ENCODE data around the gene CDC14B.
"Not testable (repeated sequence)": the region's sequence is repeated elsewhere in the genome, so short reads cannot be mapped to it uniquely, and the experiment has no call there.

The CDC14B gene

DNA sequence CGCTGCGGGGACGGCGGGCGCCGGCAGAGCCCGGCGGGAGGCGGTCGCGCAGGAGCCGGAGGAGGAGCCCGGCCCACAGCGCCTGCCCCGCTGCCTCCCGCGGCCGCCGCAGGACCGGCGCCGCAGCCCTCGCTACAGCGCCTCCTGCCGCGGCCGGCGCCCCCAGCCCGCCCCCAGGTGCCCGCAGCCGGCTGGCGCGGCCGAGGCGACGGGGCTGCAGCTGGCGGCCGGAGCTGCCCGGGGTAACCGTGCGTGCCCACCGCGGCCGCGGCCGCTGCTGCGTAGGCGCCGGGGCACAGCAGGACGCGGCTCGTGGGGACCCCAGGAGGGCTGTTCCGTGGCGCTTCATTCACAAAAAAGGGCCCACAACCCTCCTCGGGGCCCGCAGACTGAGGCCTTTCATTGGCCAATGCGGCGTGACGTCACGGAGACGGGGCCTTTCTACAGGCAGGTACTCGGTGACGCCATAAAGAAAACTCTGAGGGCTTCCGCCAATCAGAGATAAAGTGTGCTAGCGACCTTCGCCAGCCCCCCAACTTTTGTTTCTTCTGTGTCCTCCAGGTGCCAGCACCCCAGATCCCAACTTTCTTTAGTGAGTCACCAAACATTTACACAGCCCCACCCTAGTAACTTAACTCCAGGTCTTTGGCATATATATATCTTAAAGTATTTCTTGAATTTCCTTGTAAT lies at the start of gene CDC14B:
TSS of gene CDC14B (minus strand) at position 353 of the 690 bp plus-strand sequence. CDS start 465 bp downstream, outside the sequence.
- DNase-seq, result peak; percentile 79

DNA sequence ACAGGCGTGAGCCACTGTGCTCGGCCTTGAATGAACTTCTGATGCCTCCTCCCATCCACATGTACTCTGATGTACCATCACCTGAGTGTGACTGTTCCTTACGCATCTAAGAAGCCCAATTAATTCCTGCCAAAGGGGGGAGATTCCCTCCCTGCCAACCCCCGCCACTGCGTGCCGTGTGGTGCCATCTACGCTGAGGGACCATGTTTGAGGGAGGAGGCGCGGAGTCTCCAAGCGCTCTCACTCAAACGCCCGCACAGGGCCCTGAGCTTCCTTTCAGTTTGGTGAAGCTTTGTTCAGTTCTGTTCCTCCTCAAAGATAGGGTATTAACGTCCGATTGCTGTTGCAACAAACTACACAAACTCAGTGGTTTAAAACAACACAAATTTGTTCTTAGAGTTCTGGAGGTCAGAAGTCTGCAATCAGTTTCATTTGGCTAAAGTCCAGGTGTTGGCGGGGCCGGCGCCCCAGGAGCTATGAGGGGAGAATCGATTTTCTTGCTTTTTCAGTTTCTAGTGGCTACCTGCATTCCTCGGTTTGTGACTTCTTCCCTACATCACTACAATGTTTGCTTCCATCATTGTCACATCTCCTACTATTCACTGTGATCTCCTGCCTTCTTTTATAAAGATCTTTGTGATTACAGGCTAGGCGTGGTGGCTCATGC lies 49.4 kb upstream of the CDC14B start:
- DNase-seq, result no peak

DNA sequence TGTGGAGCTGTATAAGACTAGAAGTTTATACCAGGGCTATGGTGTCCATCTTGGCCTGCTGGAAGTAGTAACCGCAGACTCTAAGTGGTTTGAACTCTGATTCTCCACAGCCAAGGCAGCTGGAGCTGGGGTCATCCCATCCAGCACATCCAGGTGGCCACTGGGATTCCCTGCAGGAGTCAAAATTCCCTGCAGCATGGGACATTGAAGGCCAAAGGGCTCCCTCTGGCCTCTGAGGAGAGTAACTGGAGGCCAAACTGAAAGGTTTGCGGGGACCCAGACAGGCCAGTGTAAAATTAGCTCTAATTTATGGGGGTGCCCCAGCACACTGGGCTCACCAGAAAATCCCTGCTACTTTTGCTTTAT lies 47.7 kb upstream of the CDC14B start:
- no peak for DNase-seq

DNA sequence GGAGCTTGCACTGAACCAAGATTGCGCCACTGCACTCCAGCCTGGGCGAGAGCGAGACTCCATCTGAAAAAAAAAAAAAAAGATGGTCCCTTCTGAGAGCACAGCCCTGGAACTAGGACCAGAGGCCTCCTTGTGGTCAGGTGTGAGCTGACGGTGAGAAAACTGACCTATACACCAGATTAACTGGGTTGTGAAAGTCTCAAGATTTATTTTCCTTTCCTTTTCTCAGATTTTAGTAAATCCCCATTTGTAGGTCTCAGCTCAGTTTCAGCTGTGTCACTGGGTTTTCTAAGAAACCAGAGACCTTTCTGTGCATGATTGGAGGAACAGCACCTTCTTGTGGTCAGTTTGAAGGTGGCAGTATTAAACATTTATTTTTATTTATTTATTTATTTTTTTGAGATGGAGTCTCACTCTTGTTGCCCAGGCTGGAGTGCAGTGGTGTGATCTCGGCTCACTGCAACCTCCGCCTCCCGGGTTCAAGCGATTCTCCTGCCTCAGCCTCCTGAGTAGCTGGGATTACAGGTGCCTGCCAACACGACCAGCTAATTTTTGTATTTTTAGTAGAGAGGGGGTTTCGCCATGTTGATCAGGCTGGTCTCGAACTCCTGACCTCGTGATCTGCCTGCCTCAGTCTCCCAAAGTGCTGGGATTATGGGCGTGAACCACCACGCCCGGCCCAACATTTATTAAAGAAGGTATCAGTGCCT lies 47.2 kb upstream of the CDC14B start:
- DNase-seq, result peak; percentile 21

DNA sequence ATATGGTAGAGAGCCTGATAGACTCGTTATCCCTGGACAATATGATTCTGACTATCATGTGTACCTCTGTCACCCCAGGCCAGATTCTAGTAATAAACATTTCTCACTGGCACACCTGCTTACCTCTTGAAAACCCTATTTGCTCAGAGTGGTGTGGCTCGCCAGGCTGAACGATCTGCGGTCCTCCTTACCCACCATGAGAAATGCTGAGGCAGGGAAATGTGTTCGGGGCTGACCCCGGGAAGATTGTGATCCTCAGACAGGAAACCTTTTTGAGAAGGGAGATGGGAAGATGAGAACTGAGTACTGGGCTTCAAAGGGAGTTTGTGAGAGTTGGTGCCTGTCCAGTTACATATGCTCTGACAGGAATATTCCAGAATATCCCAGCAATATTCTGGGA lies 46.1 kb upstream of the CDC14B start:
- DNase-seq, result no peak

DNA sequence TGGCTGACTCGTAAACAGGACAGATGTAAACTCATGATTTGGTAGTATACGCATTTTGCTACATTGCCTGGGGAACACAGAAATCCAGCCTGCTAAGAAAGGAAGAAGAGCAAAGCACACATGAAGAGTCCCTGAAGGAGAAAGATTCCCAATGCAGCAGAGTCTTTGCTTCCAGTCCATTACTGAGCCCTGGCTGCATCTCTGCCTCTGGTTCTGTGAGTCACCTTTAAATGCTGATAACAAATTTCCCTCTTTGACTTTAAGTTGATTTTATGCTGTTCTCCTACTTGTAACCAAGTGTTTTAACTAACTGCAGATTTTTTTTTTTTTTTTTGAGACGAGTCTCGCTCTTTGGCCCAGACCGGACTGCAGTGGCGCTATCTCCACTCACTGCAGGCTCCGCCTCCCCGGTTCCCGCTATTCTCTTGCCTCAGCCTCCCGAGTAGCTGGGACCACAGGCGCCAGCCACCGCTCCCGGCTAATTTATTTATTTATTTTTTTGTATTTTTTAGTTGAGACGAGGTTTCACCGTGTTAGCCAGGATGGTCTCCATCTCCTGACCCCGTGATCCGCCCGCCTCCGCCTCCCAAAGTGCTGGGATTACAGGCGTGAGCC lies 44.0 kb upstream of the CDC14B start:
- DNase-seq, result no peak

DNA sequence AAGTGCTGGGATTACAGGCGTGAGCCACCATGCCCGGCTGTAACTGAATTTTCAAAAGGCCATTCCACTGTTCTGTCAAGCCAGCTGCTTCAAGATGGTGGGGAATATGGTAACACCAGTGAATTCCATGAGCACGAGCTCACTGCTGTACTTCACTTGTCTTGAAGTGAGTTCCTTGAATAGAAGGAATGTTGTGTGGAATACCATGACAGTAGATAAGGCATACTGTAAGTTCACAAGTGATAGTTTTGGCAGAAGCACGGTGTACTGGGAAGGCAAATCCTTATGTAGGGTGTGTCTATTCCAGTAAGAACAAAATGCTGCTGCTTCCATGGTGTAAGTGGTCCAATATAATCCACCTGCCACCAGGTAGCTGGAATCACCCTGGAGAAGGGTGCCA lies 42.1 kb upstream of the CDC14B start:
- DNase-seq, result no peak

DNA sequence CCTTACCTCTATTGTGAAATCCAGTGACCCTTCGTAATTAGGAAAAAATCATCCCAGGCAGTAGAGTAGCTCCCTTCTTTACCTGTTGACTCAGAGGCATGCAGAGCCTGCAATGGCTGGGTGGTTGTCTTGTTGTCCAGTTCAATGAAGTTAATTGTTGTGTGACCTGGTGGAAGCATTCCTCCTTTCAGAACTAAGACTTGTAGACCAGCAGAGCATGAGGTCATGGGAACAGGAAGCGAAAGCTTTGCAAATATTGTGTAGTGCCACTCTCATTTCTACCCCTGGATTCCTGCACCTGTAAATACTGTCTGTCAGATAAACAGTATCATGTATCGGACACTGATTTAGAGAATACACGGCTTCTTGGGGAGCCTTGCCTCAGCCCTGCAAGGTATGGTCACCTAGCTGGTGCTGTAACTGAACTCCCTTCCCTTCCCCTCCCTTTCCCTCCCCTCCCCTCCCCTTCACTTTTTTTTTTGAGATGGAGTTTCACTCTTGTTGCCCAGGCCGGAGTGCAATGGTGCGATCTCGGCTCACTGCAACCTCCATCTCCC lies 41.1 kb upstream of the CDC14B start:
- no peak for DNase-seq

DNA sequence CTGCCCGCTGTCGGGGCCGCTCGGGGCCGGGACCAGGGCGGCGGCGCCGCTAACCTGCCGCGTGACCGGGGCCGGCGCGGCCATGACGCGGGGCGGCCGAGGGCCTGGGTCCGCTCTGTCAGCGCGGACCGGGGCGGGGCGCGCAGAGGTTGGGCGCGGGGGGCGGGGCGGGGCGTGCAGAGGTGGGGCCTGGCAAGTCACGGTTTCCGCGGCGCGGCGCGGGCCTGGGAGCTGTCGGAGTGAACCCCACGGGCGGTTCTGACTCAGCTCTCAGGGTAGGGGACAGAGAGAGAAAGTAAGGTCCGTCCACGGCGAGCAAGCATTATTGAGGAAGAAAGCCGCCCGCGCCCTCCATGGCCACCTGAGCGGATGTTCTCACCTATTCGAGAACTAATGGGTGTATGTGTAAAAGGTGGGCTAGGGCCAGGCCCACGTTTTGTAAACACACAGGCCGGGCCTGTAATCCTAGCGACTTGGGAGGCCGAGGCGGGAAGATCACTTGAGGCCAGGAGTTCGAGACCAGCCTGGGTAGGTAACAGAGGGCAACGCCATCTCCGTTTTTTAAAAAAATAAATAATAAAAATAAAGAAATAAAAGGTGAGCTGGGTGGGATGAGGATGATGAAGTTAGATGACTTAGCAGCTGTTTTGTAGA lies 35.7 kb upstream of the CDC14B start, which contains the start of gene PRXL2C:
TSS of gene PRXL2C (minus strand) at position 120 of the 654 bp plus-strand sequence. CDS start at position 84, 36 bp downstream.
- DNase-seq, result peak; percentile 59

DNA sequence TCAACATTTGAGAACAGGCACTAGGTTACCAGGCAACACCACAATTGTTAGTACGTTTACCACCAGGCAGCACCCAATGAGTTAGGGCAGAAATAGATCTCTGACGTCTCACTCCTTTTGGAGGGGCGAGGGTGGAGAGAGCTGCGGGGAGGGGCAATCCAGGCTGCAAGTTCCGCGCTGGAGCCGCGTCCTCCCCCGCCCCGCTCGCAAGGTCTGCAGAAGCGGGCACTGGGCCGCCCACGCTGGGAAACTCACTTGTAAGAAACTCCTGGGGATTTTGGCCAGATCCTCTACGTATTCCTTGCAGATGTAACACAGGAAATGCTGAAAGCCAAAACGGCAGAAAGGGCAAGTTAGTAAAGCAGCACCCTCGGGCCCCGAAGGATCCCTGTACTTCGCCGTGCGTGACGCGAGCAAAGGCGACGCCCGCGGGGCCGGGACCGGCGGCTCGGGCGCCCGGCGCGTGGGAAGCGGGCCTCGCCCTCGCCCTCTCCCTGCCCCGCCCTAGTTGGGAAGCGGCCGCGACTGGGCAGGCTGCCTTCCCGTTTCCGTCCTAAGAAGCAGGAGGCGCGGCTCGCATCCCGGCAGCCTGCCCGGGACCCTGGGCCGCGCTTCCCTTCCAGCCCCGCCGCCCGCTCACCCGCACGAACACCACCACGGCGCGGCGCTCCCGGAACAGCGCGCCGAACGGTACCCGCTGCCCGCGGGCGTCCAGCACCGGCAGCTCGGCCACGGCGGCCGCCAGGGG lies 35.0 kb upstream of the CDC14B start:
- peak; percentile 56 for DNase-seq

DNA sequence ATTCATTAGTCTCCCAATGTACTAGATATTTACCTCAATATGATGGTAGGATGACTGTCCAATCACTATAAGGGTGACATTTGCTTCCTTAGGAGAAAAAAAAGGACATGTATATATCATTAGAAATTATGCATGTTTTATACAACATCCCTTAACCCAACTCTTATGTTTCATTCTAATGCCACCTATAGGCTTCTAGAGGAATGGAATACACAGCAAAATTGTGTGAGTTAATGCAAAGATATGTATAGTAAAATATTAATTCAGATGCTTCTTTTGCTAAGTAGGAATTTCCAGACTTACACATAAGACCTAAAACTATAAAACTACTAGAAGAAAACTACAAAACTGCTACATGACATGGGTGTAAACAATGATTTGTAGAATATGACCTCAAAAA lies 32.0 kb upstream of the CDC14B start:
- DNase-seq, result no peak

DNA sequence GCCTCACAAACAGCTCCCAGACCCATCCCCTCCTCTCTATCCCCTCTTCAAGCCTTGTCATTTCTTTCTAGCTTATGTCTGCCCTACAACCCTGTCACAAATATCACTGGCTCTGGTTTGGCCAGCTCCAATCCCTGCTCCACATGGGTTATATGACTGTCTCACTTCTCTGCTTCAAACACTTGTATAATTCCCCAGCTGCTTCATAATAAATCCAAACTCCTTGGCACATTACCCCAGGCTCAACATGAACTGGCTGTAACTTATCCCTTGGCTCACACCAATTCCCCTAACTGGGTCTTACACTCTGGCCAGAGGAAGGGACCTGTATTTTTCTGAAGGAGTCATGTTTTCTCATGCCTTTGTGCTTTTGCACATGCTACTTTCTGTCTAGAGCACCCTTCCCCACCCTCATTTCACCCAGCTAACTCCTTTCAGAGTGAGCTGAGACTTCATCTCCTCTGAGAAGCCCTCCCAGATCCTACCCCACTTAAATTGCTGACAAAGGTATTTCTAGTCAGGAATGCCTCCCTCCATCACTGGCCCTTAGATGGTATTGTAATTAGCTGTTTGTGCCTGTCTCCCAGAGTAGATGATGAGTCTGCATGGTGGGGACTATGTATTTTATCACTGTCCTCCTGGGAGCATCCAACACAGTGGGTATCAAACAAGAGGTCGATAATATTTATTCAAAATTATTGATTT lies 30.1 kb upstream of the CDC14B start:
- no peak for DNase-seq

DNA sequence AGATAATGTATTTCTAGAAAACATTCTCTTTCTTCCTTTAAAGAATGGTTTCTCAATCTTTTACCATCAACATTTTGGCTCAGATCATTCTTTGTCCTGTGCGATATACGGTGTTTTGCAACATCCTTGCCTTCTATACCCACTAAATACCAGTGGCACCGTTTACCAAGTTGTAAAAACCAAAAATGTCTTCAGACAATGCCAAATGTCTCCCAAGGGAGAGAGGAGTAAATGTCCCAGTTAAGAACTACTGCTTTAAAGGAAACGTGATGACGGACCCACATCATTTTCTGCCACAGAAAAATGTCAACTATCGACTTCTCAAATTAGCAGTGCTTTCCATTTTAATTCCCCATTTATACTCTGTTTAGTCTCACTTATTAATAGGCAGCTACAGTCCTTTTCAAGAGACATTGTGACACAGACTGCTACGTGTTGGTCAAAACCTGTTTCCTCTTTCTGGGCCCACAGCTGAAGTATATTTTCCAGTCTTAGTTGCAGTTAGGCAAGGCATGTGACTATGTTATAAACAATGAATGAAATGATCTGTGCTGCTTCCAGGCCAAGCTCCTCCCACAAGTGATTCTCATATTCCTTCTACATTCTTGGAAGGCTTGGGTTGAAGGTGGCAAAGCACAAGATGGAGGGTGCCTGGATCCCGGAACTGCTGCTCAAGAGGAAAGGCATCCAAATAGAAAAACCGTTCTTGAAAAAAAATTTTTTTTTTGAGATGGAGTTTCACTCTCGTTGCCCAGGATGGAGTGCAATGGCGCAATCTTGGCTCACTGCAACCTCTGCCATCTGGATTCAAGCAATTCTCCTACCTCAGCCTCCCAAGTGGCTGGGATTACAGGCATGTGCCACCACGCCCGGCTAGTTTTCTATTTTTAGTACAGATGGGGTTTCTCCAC lies 26.7 kb upstream of the CDC14B start:
- no peak for DNase-seq

DNA sequence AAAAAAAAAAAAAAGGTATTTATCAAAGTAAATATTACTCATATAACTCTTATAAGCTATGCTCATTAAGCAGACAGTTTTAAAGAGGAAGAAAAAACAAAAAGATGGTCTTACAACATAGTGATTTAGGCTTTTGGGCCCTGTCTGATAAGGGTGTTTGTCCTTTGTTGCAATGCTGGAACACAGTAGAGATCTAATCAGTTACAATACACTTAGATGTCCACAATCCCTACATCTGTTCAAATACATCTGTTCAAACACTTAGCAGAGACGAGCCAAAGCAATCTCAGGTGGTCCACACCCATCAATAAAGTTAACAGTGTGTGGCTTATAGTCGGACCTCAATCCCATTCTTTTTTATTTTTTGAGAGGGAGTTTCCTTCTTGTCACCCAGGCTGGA lies 24.5 kb upstream of the CDC14B start:
- DNase-seq, result peak; percentile 82

DNA sequence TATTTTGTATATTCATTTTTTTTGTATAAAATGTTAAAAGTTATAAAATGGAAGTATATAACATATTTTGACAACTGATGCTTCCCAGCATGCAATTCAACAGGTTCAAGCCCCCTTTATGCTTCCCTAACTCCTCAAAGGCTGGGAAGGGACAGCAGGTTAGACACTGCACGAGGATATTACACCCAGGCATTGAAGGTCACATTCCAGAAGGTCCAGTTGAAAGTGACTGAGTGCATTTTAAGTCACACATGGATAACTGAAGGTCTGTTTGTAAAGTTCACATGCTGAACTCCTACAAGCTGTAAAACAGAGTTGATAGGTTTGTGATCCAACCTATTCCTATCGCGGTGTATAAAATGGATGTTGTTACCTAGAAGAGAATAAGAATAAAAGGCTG lies 21.9 kb upstream of the CDC14B start:
- DNase-seq, result no peak

DNA sequence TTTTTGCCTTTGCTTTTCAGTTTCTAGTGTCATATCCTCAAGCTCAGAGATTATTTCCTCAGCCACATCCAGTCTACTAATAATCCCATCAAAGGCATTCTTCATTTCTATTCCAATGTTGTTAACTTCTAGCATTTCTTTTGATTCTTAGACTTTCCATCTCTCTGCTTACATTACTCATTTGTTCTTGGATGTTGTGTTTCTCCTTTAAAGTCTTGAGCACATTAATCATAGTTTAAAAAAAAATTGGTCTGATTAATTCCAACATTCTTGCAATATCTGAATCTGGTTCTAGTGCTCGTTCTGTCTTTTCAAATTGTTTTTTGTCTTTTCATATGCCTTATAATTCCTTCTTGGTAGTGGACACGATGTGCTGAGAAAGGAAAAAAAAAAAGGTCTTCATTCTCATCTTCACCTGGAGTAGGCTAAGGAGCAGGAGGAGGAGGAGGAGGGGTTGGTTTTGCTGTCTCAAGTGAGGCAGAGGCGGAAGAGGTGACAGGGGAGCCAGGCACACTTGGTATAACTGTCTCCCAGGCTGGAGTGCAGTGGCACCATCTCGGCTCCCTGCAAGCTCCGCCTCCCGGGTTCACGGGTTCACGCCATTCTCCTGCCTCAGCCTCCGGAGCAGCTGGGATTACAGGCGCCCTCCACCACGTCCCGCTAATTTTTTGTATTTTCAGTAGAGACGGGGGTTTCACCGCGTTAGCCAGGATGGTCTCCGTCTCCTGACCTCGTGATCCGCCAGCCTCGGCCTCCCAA lies 19.1 kb upstream of the CDC14B start:
- no peak for DNase-seq

DNA sequence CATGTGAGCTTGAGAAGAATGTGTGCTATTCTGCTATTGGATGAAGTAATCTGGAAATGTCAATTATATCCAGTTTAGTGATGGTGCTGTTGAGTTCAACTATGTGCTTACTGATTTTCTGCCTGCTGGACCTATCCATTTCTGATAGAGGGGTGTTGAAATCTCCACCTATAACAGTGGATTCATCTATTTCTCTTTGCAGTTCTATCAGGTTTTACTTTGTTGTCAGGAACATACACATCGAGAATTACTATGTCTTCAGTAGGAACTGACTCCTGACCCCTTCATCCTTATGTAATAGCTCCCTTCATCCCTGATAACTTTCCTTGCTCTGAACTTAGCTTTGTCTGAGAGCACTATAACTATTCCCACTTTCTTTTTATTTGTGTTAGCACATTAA lies 16.7 kb upstream of the CDC14B start:
- no peak for DNase-seq

DNA sequence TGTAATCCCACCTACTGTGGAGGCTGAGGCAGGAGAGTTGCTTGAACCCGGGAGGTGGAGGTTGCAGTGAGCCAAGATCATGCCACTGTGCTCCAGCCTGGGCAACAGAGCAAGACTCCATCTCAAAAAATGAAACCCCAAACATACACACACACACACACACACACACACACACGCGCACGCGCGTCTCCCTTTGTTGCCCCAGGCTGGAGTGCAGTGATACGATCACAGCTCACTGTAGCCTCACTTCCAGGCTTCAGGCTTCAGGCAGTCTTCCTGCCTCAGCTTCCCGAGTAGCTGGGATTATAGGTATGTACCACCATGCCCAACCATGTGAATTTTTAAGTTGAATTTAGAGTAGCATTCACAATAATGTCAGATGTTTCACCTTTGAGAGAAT lies 13.9 kb upstream of the CDC14B start:
- not testable (repeated sequence) for DNase-seq

DNA sequence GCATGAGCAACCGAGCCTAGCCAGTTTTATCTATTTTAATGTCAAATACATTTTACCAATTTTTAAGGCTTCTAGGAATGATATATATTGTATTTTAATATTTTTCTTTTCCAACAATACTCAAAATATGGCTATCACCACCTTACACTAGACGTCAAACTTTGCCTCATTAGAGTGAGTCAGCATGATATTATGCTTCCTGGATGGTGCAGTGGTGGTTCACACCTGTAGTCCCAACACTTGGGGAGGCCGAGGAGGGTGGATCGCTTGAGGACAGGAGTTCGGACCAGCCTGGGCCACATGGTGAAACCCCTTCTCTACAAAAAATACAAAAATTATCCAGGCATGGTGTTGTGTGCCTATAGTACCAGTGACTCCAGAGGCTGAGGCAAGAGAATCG lies 7.3 kb upstream of the CDC14B start:
- no peak for DNase-seq

All from NCI-H146 (cell line).